Activated T-cell treated with anti-CD3 and anti-CD28 coated beads, Interleukin-2, amount 50 U/mL, for 24 hours (primary cell): ENCODE results near the gene POLL.
A peak's percentile ranks its signal among the peaks of the same experiment; 100 is the strongest.

Experiments used
- DNase-seq: peaks from one replicate; pipeline ENCODE4 v3.0.0-alpha.2; 2020
- H3K27ac Mint-ChIP-seq: 2 replicates; pipeline ENCODE4 v1.8.0; 2020; ENCODE audit warnings: mild to moderate bottlenecking, mixed read lengths
- H3K27me3 Mint-ChIP-seq: 2 replicates; pipeline ENCODE4 v1.8.0; 2020; ENCODE audit warnings: mixed read lengths
- H3K36me3 Mint-ChIP-seq: 2 replicates; pipeline ENCODE4 v1.8.0; 2020; ENCODE audit warnings: low read depth, mixed read lengths
- H3K4me1 Mint-ChIP-seq: 2 replicates; pipeline ENCODE4 v1.8.0; 2020; ENCODE audit warnings: low read depth, mixed read lengths
- H3K4me3 Mint-ChIP-seq: 2 replicates; pipeline ENCODE4 v1.8.0; 2020; ENCODE audit warnings: mild to moderate bottlenecking, moderate library complexity, mixed read lengths
- H3K9me3 Mint-ChIP-seq: 2 replicates; pipeline ENCODE4 v1.8.0; 2020; ENCODE audit warnings: mixed read lengths

POLL gene

GRCh38 chr10:101563007-101563406, 25.1 kb downstream of the POLL start:
- Mint-ChIP-seq H3K4me1 (peaks cover 22% of the 10 kb centered on the region), H3K36me3 (no peaks in the 10 kb centered on the region), H3K9me3 (no peaks in the 10 kb centered on the region), H3K27me3 (peaks cover 46% of the 10 kb centered on the region), H3K4me3 (no peak overlapping the region), H3K27ac (no peak overlapping the region)
- no peak for DNase-seq

- Mint-ChIP-seq H3K4me3 (no peak overlapping the region), H3K36me3 (no peaks in the 10 kb centered on the region), H3K27ac (no peak overlapping the region), H3K4me1 (peaks cover 24% of the 10 kb centered on the region), H3K9me3 (no peaks in the 10 kb centered on the region), H3K27me3 (peaks cover 39% of the 10 kb centered on the region)
- DNase-seq: no peak
These were observed 25.8 kb downstream of the POLL start for GRCh38 chr10:101562231-101562630.

GRCh38 chr10:101561068-101561915, 26.8 kb downstream of the POLL start:
- Mint-ChIP-seq H3K4me3 (no peak overlapping the region), H3K36me3 (no peaks in the 10 kb centered on the region), H3K27ac (peak overlapping the region; percentile 33), H3K4me1 (peaks cover 19% of the 10 kb centered on the region), H3K9me3 (no peaks in the 10 kb centered on the region), H3K27me3 (peaks cover 31% of the 10 kb centered on the region)
- no peak for DNase-seq

- no peak overlapping the region for H3K27ac Mint-ChIP-seq
- H3K9me3 Mint-ChIP-seq: no peaks in the 10 kb centered on the region
- no peaks in the 10 kb centered on the region for H3K36me3 Mint-ChIP-seq
- peaks cover 23% of the 10 kb centered on the region for H3K27me3 Mint-ChIP-seq
- no peak for DNase-seq
- no peak overlapping the region for H3K4me3 Mint-ChIP-seq
- peaks cover 17% of the 10 kb centered on the region for H3K4me1 Mint-ChIP-seq
These were observed 27.6 kb downstream of the POLL start for GRCh38 chr10:101560298-101561067.

- H3K4me1 Mint-ChIP-seq: peaks cover 17% of the 10 kb centered on the region
- H3K9me3 Mint-ChIP-seq: no peaks in the 10 kb centered on the region
- H3K4me3 Mint-ChIP-seq: no peak overlapping the region
- peaks cover 16% of the 10 kb centered on the region for H3K27me3 Mint-ChIP-seq
- no peaks in the 10 kb centered on the region for H3K36me3 Mint-ChIP-seq
- no peak overlapping the region for H3K27ac Mint-ChIP-seq
- no peak for DNase-seq
These were observed 28.3 kb downstream of the POLL start for GRCh38 chr10:101559596-101560297.

GRCh38 chr10:101558671-101559595, 29.1 kb downstream of the POLL start:
- Mint-ChIP-seq H3K36me3 (peaks cover 3% of the 10 kb centered on the region), H3K27ac (no peak overlapping the region), H3K4me3 (no peak overlapping the region), H3K4me1 (peaks cover 17% of the 10 kb centered on the region), H3K27me3 (peaks cover 12% of the 10 kb centered on the region), H3K9me3 (no peaks in the 10 kb centered on the region)
- no peak for DNase-seq

- Mint-ChIP-seq H3K27ac (no peak overlapping the region), H3K9me3 (no peaks in the 10 kb centered on the region), H3K36me3 (peaks cover 10% of the 10 kb centered on the region), H3K27me3 (peaks cover 4% of the 10 kb centered on the region), H3K4me3 (no peak overlapping the region), H3K4me1 (peaks cover 17% of the 10 kb centered on the region)
- DNase-seq: no peak
These were observed 29.9 kb downstream of the POLL start for GRCh38 chr10:101558204-101558603.

GRCh38 chr10:101557541-101557940, 30.5 kb downstream of the POLL start:
- H3K27me3 Mint-ChIP-seq: no peaks in the 10 kb centered on the region
- H3K9me3 Mint-ChIP-seq: no peaks in the 10 kb centered on the region
- no peak overlapping the region for H3K27ac Mint-ChIP-seq
- no peak for DNase-seq
- H3K4me3 Mint-ChIP-seq: no peak overlapping the region
- H3K4me1 Mint-ChIP-seq: peaks cover 17% of the 10 kb centered on the region
- H3K36me3 Mint-ChIP-seq: peaks cover 17% of the 10 kb centered on the region

GRCh38 chr10:101552442-101552841, 35.6 kb downstream of the POLL start:
- H3K27ac Mint-ChIP-seq: no peak overlapping the region
- no peaks in the 10 kb centered on the region for H3K27me3 Mint-ChIP-seq
- peaks cover 35% of the 10 kb centered on the region for H3K36me3 Mint-ChIP-seq
- peaks cover 9% of the 10 kb centered on the region for H3K4me1 Mint-ChIP-seq
- no peak for DNase-seq
- H3K4me3 Mint-ChIP-seq: no peak overlapping the region
- no peaks in the 10 kb centered on the region for H3K9me3 Mint-ChIP-seq

GRCh38 chr10:101550965-101551364, 37.1 kb downstream of the POLL start:
- no peaks in the 10 kb centered on the region for H3K27me3 Mint-ChIP-seq
- no peaks in the 10 kb centered on the region for H3K9me3 Mint-ChIP-seq
- H3K4me3 Mint-ChIP-seq: no peak overlapping the region
- peaks cover 35% of the 10 kb centered on the region for H3K36me3 Mint-ChIP-seq
- H3K27ac Mint-ChIP-seq: peak overlapping the region; percentile 8
- no peak for DNase-seq
- peaks cover 9% of the 10 kb centered on the region for H3K4me1 Mint-ChIP-seq

GRCh38 chr10:101545898-101546297, 42.2 kb downstream of the POLL start:
- Mint-ChIP-seq H3K4me1 (peaks cover 3% of the 10 kb centered on the region), H3K27ac (no peak overlapping the region), H3K27me3 (no peaks in the 10 kb centered on the region), H3K36me3 (peaks cover 29% of the 10 kb centered on the region), H3K4me3 (no peak overlapping the region), H3K9me3 (no peaks in the 10 kb centered on the region)
- no peak for DNase-seq

- Mint-ChIP-seq H3K27me3 (no peaks in the 10 kb centered on the region), H3K4me1 (no peaks in the 10 kb centered on the region), H3K9me3 (no peaks in the 10 kb centered on the region), H3K36me3 (peaks cover 53% of the 10 kb centered on the region), H3K4me3 (no peak overlapping the region), H3K27ac (no peak overlapping the region)
- DNase-seq: no peak
These were observed 49.6 kb downstream of the POLL start for GRCh38 chr10:101538446-101538845.

GRCh38 chr10:101536800-101537199, 51.3 kb downstream of the POLL start:
- H3K27me3 Mint-ChIP-seq: no peaks in the 10 kb centered on the region
- H3K4me1 Mint-ChIP-seq: no peaks in the 10 kb centered on the region
- H3K27ac Mint-ChIP-seq: no peak overlapping the region
- no peak overlapping the region for H3K4me3 Mint-ChIP-seq
- peaks cover 57% of the 10 kb centered on the region for H3K36me3 Mint-ChIP-seq
- DNase-seq: no peak
- H3K9me3 Mint-ChIP-seq: no peaks in the 10 kb centered on the region

- Mint-ChIP-seq H3K9me3 (no peaks in the 10 kb centered on the region), H3K27me3 (no peaks in the 10 kb centered on the region), H3K27ac (no peak overlapping the region), H3K4me1 (no peaks in the 10 kb centered on the region), H3K4me3 (no peak overlapping the region), H3K36me3 (peaks cover 57% of the 10 kb centered on the region)
- no peak for DNase-seq
These were observed 52.1 kb downstream of the POLL start for GRCh38 chr10:101535949-101536348.
